Lung (tissue), 12 donors: Measurements from ENCODE around the gene FAM53A. TPM values are rescaled to one million over a fixed set of nuclear protein-coding genes. Genes with fewer than 3 reads are reported as not detected.

Experiments used
- ATAC-seq: fragments of 200-7000 bp; cut with Tn5 transposase; one replicate; pipeline ENCODE4 v1.9.1; 2020; ENCODE audit warnings: moderate number of reproducible peaks; ENCODE audit not compliant: insufficient read depth, low FRiP score
- DNase-seq, 3 donors: peaks; one replicate each; pipeline ENCODE4 v3.0.0-alpha.2; 2013 to 2017
- H3K27ac ChIP-seq, 2 donors: one replicate each; pipeline ENCODE4 v1.5.1; 2013; ENCODE audit warnings: mild to moderate bottlenecking in 2 of 2, moderate library complexity in 2 of 2, control low read depth in 1 of 2, inconsistent platforms in 1 of 2, low read depth in 1 of 2, low read length in 1 of 2
- H3K27me3 ChIP-seq, 3 donors: one replicate each; pipeline ENCODE4 v1.5.1; 2013; ENCODE audit warnings: low read length in 2 of 3; ENCODE audit not compliant: control insufficient read depth in 3 of 3, insufficient read depth in 3 of 3
- H3K36me3 ChIP-seq, 4 donors: one replicate each; pipeline ENCODE4 v1.5.1; 2013; ENCODE audit warnings: low read length in 4 of 4, mild to moderate bottlenecking in 1 of 4, moderate library complexity in 1 of 4; ENCODE audit not compliant: control insufficient read depth in 4 of 4, insufficient read depth in 4 of 4
- H3K4me1 ChIP-seq, 5 donors: one replicate each; pipeline ENCODE4 v1.5.1; 2013; ENCODE audit warnings: low read length in 5 of 5, mild to moderate bottlenecking in 2 of 5, moderate library complexity in 1 of 5; ENCODE audit not compliant: control insufficient read depth in 5 of 5, insufficient read depth in 5 of 5
- H3K4me3 ChIP-seq: one replicate; pipeline ENCODE4 v1.5.1; 2013; ENCODE audit warnings: mild to moderate bottlenecking, control low read depth, moderate library complexity
- H3K9ac ChIP-seq, 2 donors: one replicate each; pipeline ENCODE4 v1.5.1; 2013; ENCODE audit warnings: low read length in 2 of 2, control low read depth in 1 of 2; ENCODE audit not compliant: insufficient read depth in 1 of 2
- H3K9me3 ChIP-seq, 4 donors: one replicate each; pipeline ENCODE4 v1.5.1; 2013; ENCODE audit warnings: low read length in 3 of 4, mild to moderate bottlenecking in 1 of 4, moderate library complexity in 1 of 4; ENCODE audit not compliant: control insufficient read depth in 4 of 4, insufficient read depth in 3 of 4
- CTCF ChIP-seq: IDR thresholded peaks from 2 replicates; pipeline ENCODE4 v1.5.1; 2012; ENCODE audit warnings: mild to moderate bottlenecking; ENCODE audit errors: control extremely low read depth, extremely low read depth
- WGBS, 2 donors: extraction: QIAGEN DNeasy Blood & Tissue Kit; methylation state at CpG; one replicate each; pipeline ENCODE4 v1.1.7; 2013; 5-methylcytosine and 5-hydroxymethylcytosine counted together
- polyA plus RNA-seq, 2 donors: library from polyadenylated mRNA; stranded (reverse); fragments of 200-250 nt; gene quantifications; one replicate each; pipeline ENCODE4 v1.2.1, GENCODE V29; 2013
- total RNA-seq, 2 donors: library from RNA; depleted of rRNA in 1 of 2; stranded (reverse); fragments of >200 nt in 1 of 2; gene quantifications; one replicate each; pipeline ENCODE4 v1.2.1, GENCODE V29; 2014 to 2021
- donor health status: control.
- donor health status: control.
- donor health status: Bipolar disorder and iron deficiency.
- donor health status: healthy.
- donor health status: DM: yes; HTN: yes; CAD: no.

The FAM53A gene
- total and polyA plus RNA-seq, 4 donors: 1.4 to 2.8 (median 2.2) TPM

GRCh38 chr4:1633993-1634392, 50.1 kb downstream of the FAM53A start:
- 52 to 66% methylated on average over 7 of the region's 7 CpGs for WGBS, 2 donors
- H3K4me1 ChIP-seq: no peaks in the 10 kb centered on the region
- H3K9me3 ChIP-seq: peaks cover 0 to 2% (median 0%) of the 10 kb centered on the region in 4 donors
- no peak overlapping the region for H3K4me3 ChIP-seq
- no peak for DNase-seq
- peaks cover 0 to 6% (median 0%) of the 10 kb centered on the region in 3 donors for H3K27me3 ChIP-seq
- no peak overlapping the region for H3K27ac ChIP-seq
- TF ChIP-seq CTCF: no peak
- no peak overlapping the region for H3K9ac ChIP-seq
- no peaks in the 10 kb centered on the region for H3K36me3 ChIP-seq
- ATAC-seq: no peak

- WGBS, 2 donors: 82 to 84% methylated on average over 32 of the region's 32 CpGs
- Histone ChIP-seq H3K4me1 (no peaks in the 10 kb centered on the region), H3K9me3 (peaks cover 0 to 2% (median 0%) of the 10 kb centered on the region in 4 donors), H3K9ac (no peak overlapping the region), H3K4me3 (no peak overlapping the region), H3K36me3 (no peaks in the 10 kb centered on the region), H3K27me3 (peaks cover 0 to 6% (median 0%) of the 10 kb centered on the region in 3 donors), H3K27ac (no peak overlapping the region)
- ATAC-seq: no peak
- no peak for TF ChIP-seq CTCF
- no peak for DNase-seq
Measured at GRCh38 chr4:1632109-1633104, 51.7 kb downstream of the FAM53A start.

GRCh38 chr4:1631136-1631535, 53.0 kb downstream of the FAM53A start:
- no peaks in the 10 kb centered on the region for H3K4me1 ChIP-seq
- H3K36me3 ChIP-seq: no peaks in the 10 kb centered on the region
- 83 to 90% methylated on average over 9 of the region's 9 CpGs for whole genome bisulfite sequencing, 2 donors
- TF ChIP-seq CTCF: no peak
- DNase-seq (no peak), ATAC-seq (no peak)
- no peaks in the 10 kb centered on the region for H3K9me3 ChIP-seq
- H3K9ac ChIP-seq: no peak overlapping the region
- no peak overlapping the region for H3K27ac ChIP-seq
- H3K27me3 ChIP-seq: peaks cover 0 to 6% (median 0%) of the 10 kb centered on the region in 3 donors
- H3K4me3 ChIP-seq: no peak overlapping the region
